ENCODE data around the gene VWA1. TPM values are rescaled to one million over a fixed set of nuclear protein-coding genes. Genes with fewer than 3 reads are reported as not detected.
A peak's percentile ranks its signal among the peaks of the same experiment; 100 is the strongest.
"Not testable (repeated sequence)": the region's sequence is repeated elsewhere in the genome, so short reads cannot be mapped to it uniquely, and the experiment has no call there.

VWA1 gene
- total RNA-seq, 2 experiments from 2014 or later, result 0.21 to 0.29 TPM

GRCh38 chr1:1406101-1406820 is 29.2 kb upstream of the VWA1 start:
- Mint-ChIP-seq H3K27ac (peak overlapping the region; percentile 95), H3K4me3 (peak overlapping the region; percentile 87), H3K9me3 (ENCODE audit: insufficient read depth) (no peaks in the 10 kb centered on the region), H3K27me3 (ENCODE audit: low read depth) (no peaks in the 10 kb centered on the region), H3K4me1 (ENCODE audit: low read depth) (peaks cover 46% of the 10 kb centered on the region), H3K36me3 (ENCODE audit: low read depth) (peaks cover 55% of the 10 kb centered on the region)
- no peak for DNase-seq
- ChIA-PET CTCF (interaction anchor here (1.2 to 2.9 kb wide), 4 partner anchors 24 to 98 kb away, joined by 3 to 18 read pairs (median 5); no protein-coding TSS in a partner anchor), POLR2A (interaction anchor here (0.7 to 2.2 kb wide), 3 partner anchors 19 to 34 kb away, joined by 3 to 15 read pairs (median 5); partner anchors contain the start of gene AURKAIP1)
- ATAC-seq, result peak; percentile 3

- Mint-ChIP-seq H3K4me3 (peak within 1 kb of the TSS; percentile 87), H3K9me3 (ENCODE audit: insufficient read depth) (no peaks in the 10 kb centered on the region), H3K4me1 (ENCODE audit: low read depth) (peaks cover 39% of the 10 kb centered on the region), H3K27ac (peak within 1 kb of the TSS; percentile 95), H3K27me3 (ENCODE audit: low read depth) (no peaks in the 10 kb centered on the region), H3K36me3 (ENCODE audit: low read depth) (peaks cover 51% of the 10 kb centered on the region)
- peak; percentile 95 for ATAC-seq
- DNase-seq, result peak; percentile 98
- CTCF ChIA-PET, result interaction anchor here (1.0 to 2.9 kb wide), 5 partner anchors 8 to 98 kb away, joined by 3 to 18 read pairs (median 5); partner anchors contain the start of gene CCNL2
- POLR2A ChIA-PET, result interaction anchor here (0.9 to 2.2 kb wide), 5 partner anchors 8 to 104 kb away, joined by 3 to 16 read pairs (median 5); partner anchors contain the start of genes AURKAIP1 and CCNL2
Measured at GRCh38 chr1:1406821-1407635, 28.5 kb upstream of the VWA1 start, which contains the start of gene MRPL20. TSS of gene MRPL20 (minus strand) at chr1:1407293. CDS start at chr1:1407217, 76 bp downstream.

- H3K27me3 Mint-ChIP-seq (ENCODE audit: low read depth), result no peaks in the 10 kb centered on the region
- ATAC-seq, result peak; percentile 17
- ChIA-PET POLR2A (interaction anchor here (0.6 to 2.2 kb wide), 7 partner anchors 9 to 238 kb away, joined by 3 to 16 read pairs (median 3); partner anchors contain the start of genes ANKRD65, AURKAIP1 and CCNL2), CTCF (interaction anchor here (1.0 to 2.9 kb wide), 4 partner anchors 8 to 97 kb away, joined by 3 to 18 read pairs (median 6); partner anchors contain the start of gene CCNL2)
- peaks cover 34% of the 10 kb centered on the region for H3K4me1 Mint-ChIP-seq (ENCODE audit: low read depth)
- peaks cover 46% of the 10 kb centered on the region for H3K36me3 Mint-ChIP-seq (ENCODE audit: low read depth)
- peak; percentile 46 for DNase-seq
- H3K4me3 Mint-ChIP-seq, result peak overlapping the region; percentile 87
- peak overlapping the region; percentile 95 for H3K27ac Mint-ChIP-seq
- no peaks in the 10 kb centered on the region for H3K9me3 Mint-ChIP-seq (ENCODE audit: insufficient read depth)
Measured at GRCh38 chr1:1407636-1408318, 27.7 kb upstream of the VWA1 start.

GRCh38 chr1:1410238-1410637 is 25.3 kb upstream of the VWA1 start:
- DNase-seq; H3K9me3 Mint-ChIP-seq (ENCODE audit: insufficient read depth); CTCF ChIA-PET; ATAC-seq; H3K27me3 Mint-ChIP-seq (ENCODE audit: low read depth); H3K27ac Mint-ChIP-seq; H3K4me3 Mint-ChIP-seq: not testable (repeated sequence)
- Mint-ChIP-seq H3K36me3 (ENCODE audit: low read depth) (peaks cover 32% of the 10 kb centered on the region), H3K4me1 (ENCODE audit: low read depth) (peaks cover 25% of the 10 kb centered on the region)
- POLR2A ChIA-PET, result interaction anchor here (1.0 kb wide), 1 partner anchor 10 kb away, joined by 3 read pairs; no protein-coding TSS in a partner anchor

- peaks cover 18% of the 10 kb centered on the region for H3K36me3 Mint-ChIP-seq (ENCODE audit: low read depth)
- no peak for DNase-seq
- no peak overlapping the region for H3K27ac Mint-ChIP-seq
- no peak overlapping the region for H3K4me3 Mint-ChIP-seq
- H3K27me3 Mint-ChIP-seq (ENCODE audit: low read depth), result peaks cover 4% of the 10 kb centered on the region
- POLR2A ChIA-PET, result no interaction called here
- CTCF ChIA-PET, result no interaction called here
- H3K9me3 Mint-ChIP-seq (ENCODE audit: insufficient read depth), result no peaks in the 10 kb centered on the region
- peaks cover 13% of the 10 kb centered on the region for H3K4me1 Mint-ChIP-seq (ENCODE audit: low read depth)
- no peak for ATAC-seq
Measured at GRCh38 chr1:1411626-1412025, 23.9 kb upstream of the VWA1 start.

- H3K27ac Mint-ChIP-seq; POLR2A ChIA-PET; ATAC-seq; DNase-seq; H3K4me3 Mint-ChIP-seq; CTCF ChIA-PET; H3K27me3 Mint-ChIP-seq (ENCODE audit: low read depth); H3K9me3 Mint-ChIP-seq (ENCODE audit: insufficient read depth): not testable (repeated sequence)
- Mint-ChIP-seq H3K4me1 (ENCODE audit: low read depth) (peaks cover 13% of the 10 kb centered on the region), H3K36me3 (ENCODE audit: low read depth) (peaks cover 15% of the 10 kb centered on the region)
Measured at GRCh38 chr1:1412311-1412902, 23.1 kb upstream of the VWA1 start.

- Mint-ChIP-seq H3K4me1 (ENCODE audit: low read depth) (peaks cover 9% of the 10 kb centered on the region), H3K27me3 (ENCODE audit: low read depth) (peaks cover 6% of the 10 kb centered on the region), H3K9me3 (ENCODE audit: insufficient read depth) (no peaks in the 10 kb centered on the region), H3K4me3 (no peak overlapping the region), H3K27ac (no peak overlapping the region), H3K36me3 (ENCODE audit: low read depth) (peaks cover 3% of the 10 kb centered on the region)
- POLR2A ChIA-PET, result no interaction called here
- no peak for DNase-seq
- no peak for ATAC-seq
- CTCF ChIA-PET, result interaction anchor here (1.4 to 1.7 kb wide), 2 partner anchors 13 to 89 kb away, joined by 3 to 5 read pairs; no protein-coding TSS in a partner anchor
Measured at GRCh38 chr1:1415751-1416150, 19.7 kb upstream of the VWA1 start.

GRCh38 chr1:1417396-1417795 is 18.1 kb upstream of the VWA1 start:
- H3K27me3 Mint-ChIP-seq (ENCODE audit: low read depth); H3K36me3 Mint-ChIP-seq (ENCODE audit: low read depth); POLR2A ChIA-PET; H3K4me3 Mint-ChIP-seq; H3K9me3 Mint-ChIP-seq (ENCODE audit: insufficient read depth); DNase-seq; H3K27ac Mint-ChIP-seq; ATAC-seq; CTCF ChIA-PET: not testable (repeated sequence)
- peaks cover 13% of the 10 kb centered on the region for H3K4me1 Mint-ChIP-seq (ENCODE audit: low read depth)

- H3K9me3 Mint-ChIP-seq (ENCODE audit: insufficient read depth); ATAC-seq; DNase-seq; POLR2A ChIA-PET; H3K27me3 Mint-ChIP-seq (ENCODE audit: low read depth); CTCF ChIA-PET; H3K36me3 Mint-ChIP-seq (ENCODE audit: low read depth); H3K4me3 Mint-ChIP-seq; H3K27ac Mint-ChIP-seq: not testable (repeated sequence)
- peaks cover 18% of the 10 kb centered on the region for H3K4me1 Mint-ChIP-seq (ENCODE audit: low read depth)
Measured at GRCh38 chr1:1417825-1418463, 17.5 kb upstream of the VWA1 start.

GRCh38 chr1:1418464-1419362 is 16.8 kb upstream of the VWA1 start:
- H3K27me3 Mint-ChIP-seq (ENCODE audit: low read depth), result peaks cover 7% of the 10 kb centered on the region
- DNase-seq (no peak), ATAC-seq (no peak)
- no peak overlapping the region for H3K4me3 Mint-ChIP-seq
- ChIA-PET POLR2A (no interaction called here), CTCF (no interaction called here)
- no peak overlapping the region for H3K27ac Mint-ChIP-seq
- no peaks in the 10 kb centered on the region for H3K36me3 Mint-ChIP-seq (ENCODE audit: low read depth)
- peaks cover 20% of the 10 kb centered on the region for H3K4me1 Mint-ChIP-seq (ENCODE audit: low read depth)
- H3K9me3 Mint-ChIP-seq (ENCODE audit: insufficient read depth), result no peaks in the 10 kb centered on the region

Measured in activated CD8-positive, alpha-beta T cell treated with anti-CD3 and anti-CD28 coated beads, Interleukin-2, amount 10 ng/mL, durations not matched to agents 7 days and 5 days (primary cell).